ENCODE data around the gene PER2.
A peak's percentile ranks its signal among the peaks of the same experiment; 100 is the strongest.

PER2 gene

DNA sequence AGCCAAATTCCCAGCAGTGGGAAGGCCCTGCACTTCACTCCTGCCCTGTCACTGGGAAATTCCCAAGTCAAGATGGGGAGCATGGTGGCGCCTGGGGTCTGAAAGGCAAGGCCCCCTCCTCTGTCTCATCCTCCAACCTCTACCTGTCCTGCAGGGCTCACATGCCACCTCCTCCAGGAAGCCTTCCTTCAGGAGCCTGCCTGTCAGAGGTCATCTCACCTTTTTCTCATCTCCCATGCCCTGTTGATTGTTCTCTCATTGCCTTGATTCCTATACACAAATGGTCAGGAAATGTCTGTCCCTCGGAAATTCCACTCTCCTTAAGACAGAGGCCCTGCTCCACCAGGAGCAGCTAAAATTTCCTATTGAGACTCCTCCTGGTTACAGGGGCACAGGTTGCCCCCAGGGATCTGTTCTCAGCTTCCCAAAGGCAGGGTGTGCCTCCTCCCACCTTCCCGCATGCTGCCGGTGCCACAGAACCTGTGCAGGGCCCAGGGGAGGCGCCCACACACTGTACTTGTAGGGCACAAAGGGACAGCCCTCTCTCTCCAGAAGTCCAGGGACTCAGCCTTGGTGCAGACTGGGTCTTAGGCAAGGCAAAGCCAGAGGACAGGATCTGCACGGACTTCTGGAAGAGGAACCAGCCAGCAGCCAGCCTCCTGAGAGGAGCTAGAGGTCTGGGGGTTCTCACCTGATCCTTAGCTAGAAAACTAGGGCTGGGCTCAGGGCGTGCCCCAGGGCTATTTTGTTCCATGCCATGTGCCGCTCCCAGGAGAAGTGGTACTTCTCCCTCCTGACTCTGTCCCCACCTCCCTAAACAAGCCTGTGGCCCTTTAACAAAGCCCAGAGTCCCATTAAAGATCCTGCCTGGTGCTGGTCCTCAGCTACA lies 61.5 kb downstream of the PER2 start:
- DNase-seq (ENCODE audit: low spot score): no peak

GRCh38 chr2:238225911-238226697 lies 62.3 kb downstream of the PER2 start:
- DNase-seq (ENCODE audit: low spot score): no peak

DNA sequence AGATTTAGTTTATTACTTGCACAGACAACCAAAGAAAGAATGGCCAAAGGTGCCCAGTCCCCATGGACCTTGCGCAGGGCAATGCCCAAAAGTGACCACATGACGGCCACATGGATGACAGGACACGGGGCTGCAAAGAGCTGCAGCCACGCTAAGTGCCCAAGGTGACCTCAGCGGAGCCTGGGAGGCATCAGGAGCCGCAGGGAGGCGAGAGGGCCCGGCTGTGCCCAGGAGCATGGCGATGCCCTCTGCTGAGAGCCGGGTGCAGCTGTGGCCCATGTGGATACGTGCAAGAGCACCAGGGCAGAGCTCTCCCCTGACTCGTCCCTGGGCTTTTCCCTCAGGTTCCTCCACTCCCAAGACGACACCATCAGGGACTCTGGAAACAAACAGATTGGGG lies 63.3 kb downstream of the PER2 start:
- no peak for DNase-seq (ENCODE audit: low spot score)

GRCh38 chr2:238224356-238225035 lies 63.9 kb downstream of the PER2 start:
- no peak for DNase-seq (ENCODE audit: low spot score)

DNA sequence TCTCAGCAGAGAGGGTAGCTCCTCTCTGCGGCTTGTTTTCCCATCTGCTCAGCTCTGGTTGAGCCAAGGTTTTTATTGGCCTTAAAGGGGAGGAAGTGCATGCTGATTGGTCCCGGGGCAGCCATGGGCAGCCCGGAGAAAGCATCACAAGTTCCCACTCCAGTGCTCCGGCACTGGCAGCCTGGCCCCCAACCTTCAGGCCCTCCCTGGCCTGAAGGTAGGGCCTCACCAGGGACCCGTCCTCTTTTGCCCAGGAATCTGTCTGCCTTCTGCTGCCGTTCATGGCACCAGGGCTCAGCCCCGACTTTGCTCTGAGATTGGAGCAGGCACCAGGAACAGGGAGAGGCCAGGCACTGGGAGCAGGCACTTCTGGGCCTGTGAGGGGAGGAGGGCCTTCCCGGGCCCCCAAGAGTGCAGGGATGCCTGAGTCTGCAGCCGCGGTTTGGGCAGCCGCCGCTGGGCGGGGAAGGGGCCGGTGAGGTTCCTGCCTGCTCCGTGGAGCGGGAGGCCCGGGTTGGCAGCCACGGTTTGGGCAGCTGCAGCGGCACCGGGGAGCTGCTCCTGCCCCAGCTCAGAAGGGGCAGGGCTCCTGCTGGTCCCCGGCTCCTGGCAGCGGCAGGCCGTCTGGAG lies 67.4 kb downstream of the PER2 start:
- no peak for DNase-seq (ENCODE audit: low spot score)

DNA sequence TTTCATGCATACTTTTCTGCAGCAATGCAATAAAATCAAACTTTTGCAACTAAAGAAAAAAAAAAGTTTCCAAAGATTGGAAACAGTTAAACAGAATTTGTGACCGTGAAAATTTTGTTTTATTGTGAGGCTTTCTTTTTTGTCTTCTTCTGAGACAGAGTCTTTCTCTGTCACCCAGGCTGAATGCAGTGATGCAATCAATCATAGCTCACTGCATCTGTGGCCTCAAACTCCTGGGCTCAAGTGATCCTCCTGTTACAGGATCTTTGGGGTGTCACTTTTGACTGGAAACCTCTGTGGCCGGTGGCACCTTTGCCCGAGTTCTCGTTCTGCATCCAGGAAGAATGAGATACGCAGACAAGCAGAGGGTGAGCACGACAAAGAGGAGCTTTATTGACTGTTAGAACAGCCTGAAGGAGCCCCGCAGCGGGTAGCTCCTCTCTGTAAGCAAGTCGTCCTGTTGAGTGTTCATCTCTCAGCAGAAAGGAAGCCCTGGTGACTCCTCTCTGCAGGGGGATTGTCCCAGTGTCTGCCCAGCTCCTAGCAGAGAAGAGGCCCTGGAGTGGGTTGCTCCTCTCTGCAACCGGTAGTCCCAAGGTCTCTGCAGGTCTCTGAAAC lies 68.0 kb downstream of the PER2 start:
- DNase-seq (ENCODE audit: low spot score): no peak

DNA sequence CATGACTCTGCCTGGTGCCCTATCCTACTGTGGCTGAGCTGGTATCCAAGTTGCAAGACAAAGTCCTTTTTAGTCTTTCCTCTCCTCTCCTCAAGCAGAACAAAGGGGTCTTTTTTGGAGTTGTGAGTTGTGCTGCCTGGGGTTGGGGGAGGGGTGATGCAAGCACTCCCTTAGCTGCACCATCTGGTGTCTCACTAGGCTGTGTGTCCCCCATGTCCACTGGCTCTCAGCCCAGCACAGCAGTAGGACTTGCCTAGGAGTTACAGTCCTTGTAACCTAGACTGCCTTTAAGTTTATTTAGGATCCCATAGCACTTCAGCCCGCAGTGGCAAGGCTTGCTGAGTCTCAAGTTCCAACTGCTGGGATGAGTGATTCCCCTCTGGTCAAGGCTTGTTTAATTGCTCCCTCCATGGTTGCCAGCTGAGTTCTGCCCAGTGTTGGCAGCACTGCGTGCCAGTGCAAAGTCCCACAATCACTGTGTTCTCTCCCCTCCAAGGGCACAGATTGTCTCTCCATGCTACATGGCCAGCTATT lies 71.7 kb downstream of the PER2 start:
- DNase-seq (ENCODE audit: low spot score): no peak

DNA sequence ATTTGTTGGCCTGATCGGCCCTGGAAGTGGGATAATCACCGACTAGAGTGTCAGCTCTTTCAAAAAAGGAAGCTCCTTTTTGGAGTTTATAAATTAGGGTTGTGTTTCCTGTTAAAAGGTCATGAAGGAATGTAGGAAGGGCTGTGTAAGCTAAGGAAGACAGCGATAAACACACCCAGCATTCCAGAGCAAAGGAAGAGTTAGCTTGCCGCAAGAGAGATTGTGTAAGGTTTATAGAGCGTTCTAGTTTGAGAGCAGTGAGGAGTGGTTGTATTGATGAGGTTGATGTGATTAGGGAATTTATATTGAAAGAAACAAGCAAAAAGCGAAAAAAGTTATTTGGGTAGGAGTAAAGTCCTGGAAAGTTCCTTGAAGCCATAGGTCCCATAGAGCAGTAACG lies 81.4 kb downstream of the PER2 start:
- DNase-seq (ENCODE audit: low spot score): no peak

DNA sequence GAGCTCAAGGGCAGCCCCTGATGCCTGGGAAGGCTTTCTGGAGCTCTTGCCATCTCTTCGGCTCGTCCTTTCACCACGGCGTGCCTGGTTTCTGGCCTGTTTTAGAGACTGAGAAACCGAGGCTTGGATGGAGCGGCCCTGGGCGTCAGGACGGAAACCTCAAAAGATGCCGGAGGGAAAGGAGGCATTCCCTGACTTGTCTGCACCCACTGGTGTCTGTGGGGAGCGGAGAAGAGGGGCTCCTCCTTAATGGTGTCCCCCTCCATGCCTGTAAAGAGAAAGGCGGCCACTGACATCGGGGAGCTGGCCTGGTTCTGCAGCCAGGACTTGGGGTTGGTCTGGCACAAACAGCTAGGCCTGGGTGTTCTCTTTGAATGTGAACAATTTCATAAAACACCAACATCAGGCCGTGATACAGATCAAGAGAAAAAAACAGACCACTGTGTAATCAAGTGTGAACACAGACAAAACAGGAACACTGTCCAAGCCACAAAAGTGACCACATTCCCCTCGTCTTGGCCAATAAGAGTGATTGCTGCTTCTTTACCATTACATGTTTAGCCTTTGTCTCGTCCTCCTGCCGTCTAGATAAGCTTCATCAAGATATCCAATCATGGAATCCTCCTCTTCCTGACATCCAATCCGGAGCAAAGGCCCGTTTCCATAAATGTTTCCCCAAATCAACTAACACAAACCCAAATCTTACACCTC lies 84.3 kb downstream of the PER2 start:
- no peak for DNase-seq (ENCODE audit: low spot score)

- DNase-seq (ENCODE audit: low spot score): peak; percentile 86
Observed at GRCh38 chr2:238203094-238203972, 85.1 kb downstream of the PER2 start, which contains the start of gene ILKAP. TSS of gene ILKAP (minus strand) at chr2:238203695. CDS start at chr2:238203553, 142 bp downstream.

DNA sequence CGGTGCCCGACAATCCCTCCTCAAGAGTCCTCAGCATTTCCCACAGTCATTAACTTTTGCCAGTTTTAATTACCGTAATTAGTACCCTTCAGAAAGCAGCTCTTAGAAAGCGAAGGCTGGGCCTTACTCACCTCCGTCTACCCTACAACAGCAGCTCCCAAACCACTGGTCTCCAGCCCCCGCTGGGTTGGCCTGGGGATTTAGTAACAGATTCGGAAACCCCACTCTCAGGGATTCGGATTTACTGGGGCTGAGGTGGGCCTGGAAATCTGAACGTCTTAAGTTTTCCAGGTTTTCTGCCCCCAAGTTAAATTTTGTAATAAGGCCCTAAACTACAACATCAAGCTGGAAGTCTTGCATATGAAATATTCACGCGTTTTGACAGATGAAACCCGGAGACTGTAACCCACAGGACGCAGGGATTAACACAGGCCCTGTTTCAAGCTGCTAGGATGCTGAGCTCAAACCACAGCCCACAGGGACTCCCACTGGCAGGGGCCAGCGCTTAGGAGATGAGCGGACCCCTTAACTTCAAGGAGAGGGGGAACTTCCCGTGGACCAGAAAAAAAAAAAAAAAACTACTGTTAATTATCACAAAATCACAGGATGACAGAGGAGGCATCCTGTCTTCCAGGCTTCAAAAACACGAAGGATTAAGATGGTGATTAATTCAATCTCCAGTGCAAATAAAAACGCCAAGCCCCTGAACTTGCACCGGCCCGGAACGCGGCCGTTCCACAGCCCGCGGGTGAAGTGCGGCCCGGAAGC lies 85.9 kb downstream of the PER2 start:
- peak; percentile 14 for DNase-seq (ENCODE audit: low spot score)
